ENCODE data around the gene MEIOB. TPM values are rescaled to one million over a fixed set of nuclear protein-coding genes. Genes with fewer than 3 reads are reported as not detected.

Gene MEIOB
- total RNA-seq, 1 donor = not detected

- no peak overlapping the region for H3K4me3 ChIP-seq (ENCODE audit: low read length)
- H3K27me3 ChIP-seq (ENCODE audit: insufficient read depth, low read length) = no peaks in the 10 kb centered on the region
- peaks cover 12% of the 10 kb centered on the region for H3K4me1 ChIP-seq (ENCODE audit: insufficient read depth, low read length)
- no peaks in the 10 kb centered on the region for H3K9me3 ChIP-seq (ENCODE audit: low read depth, low read length)
Measured at GRCh38 chr16:1832838-1833454, 39.0 kb downstream of the MEIOB start.

GRCh38 chr16:1831186-1832075, 40.5 kb downstream of the MEIOB start:
- Histone ChIP-seq H3K4me3 (ENCODE audit: low read length) (no peak overlapping the region), H3K4me1 (ENCODE audit: insufficient read depth, low read length) (peaks cover 20% of the 10 kb centered on the region)

GRCh38 chr16:1830213-1830612, 41.8 kb downstream of the MEIOB start:
- Histone ChIP-seq H3K4me1 (ENCODE audit: insufficient read depth, low read length) (peaks cover 27% of the 10 kb centered on the region), H3K9me3 (ENCODE audit: low read depth, low read length) (no peaks in the 10 kb centered on the region), H3K4me3 (ENCODE audit: low read length) (no peak overlapping the region), H3K27me3 (ENCODE audit: insufficient read depth, low read length) (no peaks in the 10 kb centered on the region)

More at GRCh38 chr16:1831186-1832075, 40.5 kb downstream of the MEIOB start:
- Histone ChIP-seq H3K9me3 (ENCODE audit: low read depth, low read length) (no peaks in the 10 kb centered on the region), H3K27me3 (ENCODE audit: insufficient read depth, low read length) (no peaks in the 10 kb centered on the region)

GRCh38 chr16:1828645-1829410, 43.1 kb downstream of the MEIOB start:
- Histone ChIP-seq H3K27me3 (ENCODE audit: insufficient read depth, low read length) (no peaks in the 10 kb centered on the region), H3K9me3 (ENCODE audit: low read depth, low read length) (no peaks in the 10 kb centered on the region), H3K4me1 (ENCODE audit: insufficient read depth, low read length) (peaks cover 40% of the 10 kb centered on the region), H3K4me3 (ENCODE audit: low read length) (no peak overlapping the region)

- Histone ChIP-seq H3K4me1 (ENCODE audit: insufficient read depth, low read length) (peaks cover 41% of the 10 kb centered on the region), H3K4me3 (ENCODE audit: low read length) (peak within 1 kb of the TSS; percentile 71), H3K27me3 (ENCODE audit: insufficient read depth, low read length) (no peaks in the 10 kb centered on the region), H3K9me3 (ENCODE audit: low read depth, low read length) (no peaks in the 10 kb centered on the region)
Measured at GRCh38 chr16:1826691-1827573, 45.0 kb downstream of the MEIOB start, which contains the start of the genes FAHD1 and HAGH. FAHD1 (plus strand) TSS chr16:1827206; CDS start chr16:1827239, 33 bp downstream. HAGH (minus strand) TSS chr16:1826825; CDS start chr16:1826787, 38 bp downstream.

- Histone ChIP-seq H3K27me3 (ENCODE audit: insufficient read depth, low read length) (no peaks in the 10 kb centered on the region), H3K4me3 (ENCODE audit: low read length) (peak overlapping the region; percentile 71), H3K4me1 (ENCODE audit: insufficient read depth, low read length) (peaks cover 41% of the 10 kb centered on the region), H3K9me3 (ENCODE audit: low read depth, low read length) (no peaks in the 10 kb centered on the region)
Measured at GRCh38 chr16:1825864-1826690, 45.9 kb downstream of the MEIOB start.

GRCh38 chr16:1825381-1825863, 46.5 kb downstream of the MEIOB start:
- Histone ChIP-seq H3K4me3 (ENCODE audit: low read length) (peak overlapping the region; percentile 71), H3K9me3 (ENCODE audit: low read depth, low read length) (no peaks in the 10 kb centered on the region), H3K4me1 (ENCODE audit: insufficient read depth, low read length) (peaks cover 41% of the 10 kb centered on the region), H3K27me3 (ENCODE audit: insufficient read depth, low read length) (no peaks in the 10 kb centered on the region)

GRCh38 chr16:1823821-1824220, 48.1 kb downstream of the MEIOB start:
- H3K9me3 ChIP-seq (ENCODE audit: low read depth, low read length) = no peaks in the 10 kb centered on the region
- peaks cover 35% of the 10 kb centered on the region for H3K4me1 ChIP-seq (ENCODE audit: insufficient read depth, low read length)
- H3K4me3 ChIP-seq (ENCODE audit: low read length) = no peak overlapping the region
- H3K27me3 ChIP-seq (ENCODE audit: insufficient read depth, low read length) = no peaks in the 10 kb centered on the region

GRCh38 chr16:1822801-1823200, 49.2 kb downstream of the MEIOB start:
- Histone ChIP-seq H3K4me1 (ENCODE audit: insufficient read depth, low read length) (peaks cover 27% of the 10 kb centered on the region), H3K9me3 (ENCODE audit: low read depth, low read length) (no peaks in the 10 kb centered on the region), H3K27me3 (ENCODE audit: insufficient read depth, low read length) (no peaks in the 10 kb centered on the region), H3K4me3 (ENCODE audit: low read length) (no peak overlapping the region)

- no peak overlapping the region for H3K4me3 ChIP-seq (ENCODE audit: low read length)
- no peaks in the 10 kb centered on the region for H3K9me3 ChIP-seq (ENCODE audit: low read depth, low read length)
- H3K27me3 ChIP-seq (ENCODE audit: insufficient read depth, low read length) = no peaks in the 10 kb centered on the region
- peaks cover 21% of the 10 kb centered on the region for H3K4me1 ChIP-seq (ENCODE audit: insufficient read depth, low read length)
Measured at GRCh38 chr16:1821861-1822611, 49.9 kb downstream of the MEIOB start.

GRCh38 chr16:1820946-1821290, 51.0 kb downstream of the MEIOB start:
- Histone ChIP-seq H3K4me3 (ENCODE audit: low read length) (no peak overlapping the region), H3K27me3 (ENCODE audit: insufficient read depth, low read length) (no peaks in the 10 kb centered on the region), H3K9me3 (ENCODE audit: low read depth, low read length) (no peaks in the 10 kb centered on the region), H3K4me1 (ENCODE audit: insufficient read depth, low read length) (peaks cover 21% of the 10 kb centered on the region)

GRCh38 chr16:1820096-1820945, 51.6 kb downstream of the MEIOB start:
- no peaks in the 10 kb centered on the region for H3K9me3 ChIP-seq (ENCODE audit: low read depth, low read length)
- H3K27me3 ChIP-seq (ENCODE audit: insufficient read depth, low read length) = no peaks in the 10 kb centered on the region
- peaks cover 15% of the 10 kb centered on the region for H3K4me1 ChIP-seq (ENCODE audit: insufficient read depth, low read length)
- H3K4me3 ChIP-seq (ENCODE audit: low read length) = no peak overlapping the region
